GM21723 (cell line): ENCODE data around the gene GSTO2.

Experiments
- ATAC-seq: cut with Tn5 transposase; IDR thresholded peaks from one replicate; pipeline ENCODE4 v1.9.1; 2021; ENCODE audit warnings: mild to moderate bottlenecking, moderate library complexity; ENCODE audit not compliant: unreplicated experiment

Gene GSTO2

GRCh38 chr10:104253606-104254410, 15.2 kb upstream of the GSTO2 start:
- ATAC-seq, result no peak

- peak; percentile 82 for ATAC-seq
Observed at GRCh38 chr10:104254493-104255310, 14.3 kb upstream of the GSTO2 start, which contains the start of gene GSTO1. GSTO1 (plus strand) TSS chr10:104254892; CDS start chr10:104254929, 37 bp downstream.

- ATAC-seq, result peak; percentile 46
Observed at GRCh38 chr10:104255311-104255981, 13.5 kb upstream of the GSTO2 start.

GRCh38 chr10:104256335-104256961, 12.5 kb upstream of the GSTO2 start:
- ATAC-seq, result no peak

GRCh38 chr10:104257235-104257634, 11.7 kb upstream of the GSTO2 start:
- no peak for ATAC-seq

GRCh38 chr10:104258209-104258608, 10.8 kb upstream of the GSTO2 start:
- no peak for ATAC-seq

GRCh38 chr10:104259456-104259855, 9.5 kb upstream of the GSTO2 start:
- no peak for ATAC-seq

GRCh38 chr10:104259999-104260774, 8.8 kb upstream of the GSTO2 start:
- ATAC-seq, result no peak

- ATAC-seq, result no peak
Observed at GRCh38 chr10:104260775-104261115, 8.2 kb upstream of the GSTO2 start.

GRCh38 chr10:104262055-104262454, 6.9 kb upstream of the GSTO2 start:
- ATAC-seq, result no peak

GRCh38 chr10:104264783-104265182, 4.2 kb upstream of the GSTO2 start:
- no peak for ATAC-seq

- ATAC-seq, result no peak
Observed at GRCh38 chr10:104267721-104268404, 1.1 kb upstream of the GSTO2 start.

GRCh38 chr10:104268405-104268712, 625 bp upstream of the GSTO2 start:
- ATAC-seq, result peak; percentile 1

GRCh38 chr10:104273286-104273685, 4.3 kb downstream of the GSTO2 start:
- ATAC-seq, result no peak

GRCh38 chr10:104273899-104274575, 5.1 kb downstream of the GSTO2 start:
- ATAC-seq, result no peak

GRCh38 chr10:104274762-104275721, 6.1 kb downstream of the GSTO2 start:
- peak; percentile 87 for ATAC-seq

- ATAC-seq, result no peak
Observed at GRCh38 chr10:104276192-104276591, 7.2 kb downstream of the GSTO2 start.

GRCh38 chr10:104277785-104278184, 8.8 kb downstream of the GSTO2 start:
- ATAC-seq, result no peak
